Neural cell (in vitro differentiated cells): ENCODE results near the gene AZIN2. TPM values are rescaled to one million over a fixed set of nuclear protein-coding genes. Genes with fewer than 3 reads are reported as not detected.

Source experiments
- H2AFZ ChIP-seq: fragments of 200-600, 300-800 bp; sonication (generic), shearing (Covaris generic); 2 replicates; pipeline ENCODE4 v1.6.0; 2014; ENCODE audit warnings: low read depth, mild to moderate bottlenecking, antibody characterized with exemption, low read length, moderate library complexity
- H3F3A ChIP-seq: fragments of 200-600 bp; shearing (Covaris generic); 2 replicates; pipeline ENCODE4 v1.6.1; 2016; ENCODE audit warnings: mild to moderate bottlenecking, moderate library complexity, mixed read lengths, antibody characterized with exemption, low read length; ENCODE audit not compliant: insufficient read depth, poor library complexity, severe bottlenecking
- H3K27ac ChIP-seq: fragments of 200-600, 300-800 bp; sonication (generic), shearing (Covaris generic); 2 replicates; pipeline ENCODE4 v1.5.1; 2014; ENCODE audit warnings: mild to moderate bottlenecking, low read length, moderate library complexity
- H3K27me3 ChIP-seq: fragments of 300-800, 200-600 bp; sonication (generic), shearing (Covaris generic); 2 replicates; pipeline ENCODE4 v1.6.0; 2014; ENCODE audit warnings: mild to moderate bottlenecking, low read depth, low read length, moderate library complexity; ENCODE audit not compliant: insufficient read depth
- H3K36me3 ChIP-seq: fragments of 300-800, 200-600 bp; sonication (generic), shearing (Covaris generic); 2 replicates; pipeline ENCODE4 v1.5.1; 2014; ENCODE audit warnings: mild to moderate bottlenecking, antibody characterized with exemption, low read length, moderate library complexity; ENCODE audit not compliant: insufficient read depth
- H3K4me2 ChIP-seq: fragments of 300-800, 200-600 bp; sonication (generic), shearing (Covaris generic); 2 replicates; pipeline ENCODE4 v1.6.0; 2014; ENCODE audit warnings: mild to moderate bottlenecking, low read length
- H3K4me3 ChIP-seq: fragments of 300-800, 200-600 bp; sonication (generic), shearing (Covaris generic); 2 replicates; pipeline ENCODE4 v1.5.1; 2014; ENCODE audit warnings: mild to moderate bottlenecking, low read length, moderate library complexity
- H3K79me2 ChIP-seq: fragments of 200-600 bp; shearing (Covaris generic); replicated peaks from 2 replicates; pipeline ENCODE4 v1.6.0; 2014; ENCODE audit warnings: mild to moderate bottlenecking, low read length, moderate library complexity; ENCODE audit not compliant: insufficient read depth
- H3K9ac ChIP-seq: fragments of 300-800, 200-600 bp; sonication (generic), shearing (Covaris generic); 2 replicates; pipeline ENCODE4 v1.6.1; 2016; ENCODE audit warnings: mild to moderate bottlenecking, low read length, mixed read lengths
- H3K9me2 ChIP-seq: fragments of 200-600 bp; shearing (Covaris generic); 2 replicates; pipeline ENCODE4 v1.6.1; 2016; ENCODE audit warnings: mild to moderate bottlenecking, low read length, mixed read lengths; ENCODE audit not compliant: insufficient read depth
- H3K9me3 ChIP-seq: fragments of 200-600, 300-800 bp; sonication (generic), shearing (Covaris generic); 2 replicates; pipeline ENCODE4 v1.6.1; 2016; ENCODE audit warnings: mild to moderate bottlenecking, mixed run types, low read length, moderate library complexity, mixed read lengths
- H4K20me1 ChIP-seq: fragments of 200-600 bp; shearing (Covaris generic); 2 replicates; pipeline ENCODE4 v1.6.1; 2016; ENCODE audit warnings: mild to moderate bottlenecking, mixed run types; ENCODE audit not compliant: insufficient read depth
- CTCF ChIP-seq: fragments of 450-650 bp; IDR thresholded peaks from 2 replicates; pipeline ENCODE4 v1.5.1; 2014; ENCODE audit warnings: antibody characterized with exemption, mild to moderate bottlenecking, moderate library complexity; ENCODE audit not compliant: poor library complexity, severe bottlenecking
- EP300 ChIP-seq: fragments of 450-650 bp; conservative IDR thresholded peaks from 2 replicates; pipeline ENCODE4 v1.6.1; 2014; ENCODE audit warnings: antibody characterized with exemption, mild to moderate bottlenecking, moderate library complexity; ENCODE audit not compliant: poor library complexity, severe bottlenecking
- EZH2 ChIP-seq: fragments of 200-600, 300-800 bp; shearing (Covaris generic), sonication (generic); IDR thresholded peaks from 2 replicates; pipeline ENCODE4 v1.6.1; 2014; ENCODE audit warnings: antibody characterized with exemption, low read length, borderline replicate concordance, mild to moderate bottlenecking; ENCODE audit not compliant: insufficient read depth, poor library complexity, severe bottlenecking
- MXI1 ChIP-seq: fragments of 450-650 bp; conservative IDR thresholded peaks from 2 replicates; pipeline ENCODE4 v1.6.1; 2014; ENCODE audit warnings: antibody characterized with exemption, mild to moderate bottlenecking; ENCODE audit not compliant: poor library complexity, severe bottlenecking
- POLR2AphosphoS5 ChIP-seq: IDR thresholded peaks from 2 replicates; pipeline ENCODE4 v1.6.1; 2012
- RAD21 ChIP-seq: fragments of 450-650 bp; conservative IDR thresholded peaks from 2 replicates; pipeline ENCODE4 v1.6.1; 2014; ENCODE audit warnings: antibody characterized with exemption, mild to moderate bottlenecking, moderate library complexity
- SMC3 ChIP-seq: fragments of 450-650 bp; conservative IDR thresholded peaks from 2 replicates; pipeline ENCODE4 v1.6.1; 2014; ENCODE audit warnings: antibody characterized with exemption, mild to moderate bottlenecking, moderate library complexity; ENCODE audit not compliant: poor library complexity
- TAF1 ChIP-seq: IDR thresholded peaks from 2 replicates; pipeline ENCODE4 v1.6.1; 2012; ENCODE audit warnings: low read depth
- polyA plus RNA-seq: library from polyadenylated mRNA; depleted of rRNA; stranded (reverse); fragments of >200 nt; gene quantifications from 2 replicates; pipeline ENCODE4 v1.2.3, GENCODE V29; 2014
- TF ChIP-seq, protein P1 (sequence below): IDR thresholded peaks from 2 replicates; pipeline ENCODE4 v1.6.1; 2012; ENCODE audit warnings: borderline replicate concordance

The AZIN2 gene
- polyA plus RNA-seq, 1 donor from 2014 or later: 22.7 TPM

DNA sequence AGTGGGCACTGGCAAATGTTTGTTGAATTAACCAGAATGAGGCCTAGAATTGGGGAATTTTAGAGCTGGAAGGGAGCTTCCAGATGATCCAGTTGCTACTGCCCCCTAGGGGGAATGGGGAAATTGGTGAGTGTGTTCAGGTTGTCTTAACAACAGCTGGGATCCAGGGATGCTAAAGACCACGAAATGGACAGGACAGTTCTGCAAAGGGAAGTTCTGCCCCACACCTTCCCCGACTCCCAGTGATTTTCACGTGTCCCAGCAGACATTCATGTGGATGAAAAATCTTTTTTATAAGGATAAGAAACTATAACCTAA lies 67.0 kb downstream of the AZIN2 start:
- Histone ChIP-seq H3K4me2 (no peak overlapping the region), H3K79me2 (no peaks in the 10 kb centered on the region), H3K27ac (no peak overlapping the region), H3F3A (no peaks in the 10 kb centered on the region), H4K20me1 (no peaks in the 10 kb centered on the region), H3K36me3 (no peaks in the 10 kb centered on the region), H3K9ac (no peak overlapping the region), H3K9me2 (no peaks in the 10 kb centered on the region), H3K4me3 (no peak overlapping the region), H3K9me3 (no peaks in the 10 kb centered on the region), H3K27me3 (no peaks in the 10 kb centered on the region), H2AFZ (no peak overlapping the region)
- TF ChIP-seq, protein P1, sequence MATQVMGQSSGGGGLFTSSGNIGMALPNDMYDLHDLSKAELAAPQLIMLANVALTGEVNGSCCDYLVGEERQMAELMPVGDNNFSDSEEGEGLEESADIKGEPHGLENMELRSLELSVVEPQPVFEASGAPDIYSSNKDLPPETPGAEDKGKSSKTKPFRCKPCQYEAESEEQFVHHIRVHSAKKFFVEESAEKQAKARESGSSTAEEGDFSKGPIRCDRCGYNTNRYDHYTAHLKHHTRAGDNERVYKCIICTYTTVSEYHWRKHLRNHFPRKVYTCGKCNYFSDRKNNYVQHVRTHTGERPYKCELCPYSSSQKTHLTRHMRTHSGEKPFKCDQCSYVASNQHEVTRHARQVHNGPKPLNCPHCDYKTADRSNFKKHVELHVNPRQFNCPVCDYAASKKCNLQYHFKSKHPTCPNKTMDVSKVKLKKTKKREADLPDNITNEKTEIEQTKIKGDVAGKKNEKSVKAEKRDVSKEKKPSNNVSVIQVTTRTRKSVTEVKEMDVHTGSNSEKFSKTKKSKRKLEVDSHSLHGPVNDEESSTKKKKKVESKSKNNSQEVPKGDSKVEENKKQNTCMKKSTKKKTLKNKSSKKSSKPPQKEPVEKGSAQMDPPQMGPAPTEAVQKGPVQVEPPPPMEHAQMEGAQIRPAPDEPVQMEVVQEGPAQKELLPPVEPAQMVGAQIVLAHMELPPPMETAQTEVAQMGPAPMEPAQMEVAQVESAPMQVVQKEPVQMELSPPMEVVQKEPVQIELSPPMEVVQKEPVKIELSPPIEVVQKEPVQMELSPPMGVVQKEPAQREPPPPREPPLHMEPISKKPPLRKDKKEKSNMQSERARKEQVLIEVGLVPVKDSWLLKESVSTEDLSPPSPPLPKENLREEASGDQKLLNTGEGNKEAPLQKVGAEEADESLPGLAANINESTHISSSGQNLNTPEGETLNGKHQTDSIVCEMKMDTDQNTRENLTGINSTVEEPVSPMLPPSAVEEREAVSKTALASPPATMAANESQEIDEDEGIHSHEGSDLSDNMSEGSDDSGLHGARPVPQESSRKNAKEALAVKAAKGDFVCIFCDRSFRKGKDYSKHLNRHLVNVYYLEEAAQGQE: no peak
- TF ChIP-seq TAF1 (no peak), MXI1 (no peak), SMC3 (no peak), CTCF (no peak), EP300 (no peak), RAD21 (no peak), POLR2AphosphoS5 (no peak)

DNA sequence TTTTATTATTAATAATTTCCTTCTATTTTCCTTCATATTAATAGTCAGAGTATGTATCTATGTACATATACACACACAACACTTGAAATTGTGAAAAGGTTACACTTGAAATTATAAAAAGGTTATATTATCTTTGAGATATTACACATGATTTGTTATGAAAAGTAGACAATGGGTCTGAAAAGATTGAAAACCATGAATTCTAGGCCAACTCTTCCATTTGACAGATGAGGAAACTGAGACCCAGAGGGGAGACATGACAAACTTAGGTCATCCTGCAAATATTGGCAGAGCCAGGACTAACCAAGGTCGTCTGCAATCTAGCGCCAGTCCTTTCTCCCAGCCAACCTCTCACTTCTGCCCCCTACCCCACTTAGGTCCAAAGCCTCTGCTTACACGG lies 67.7 kb downstream of the AZIN2 start:
- Histone ChIP-seq H3K9ac (no peak overlapping the region), H3K79me2 (no peaks in the 10 kb centered on the region), H3K9me2 (no peaks in the 10 kb centered on the region), H3K4me3 (no peak overlapping the region), H3K9me3 (no peaks in the 10 kb centered on the region), H3K4me2 (no peak overlapping the region), H3K27ac (no peak overlapping the region), H3F3A (no peaks in the 10 kb centered on the region), H3K36me3 (no peaks in the 10 kb centered on the region), H4K20me1 (no peaks in the 10 kb centered on the region), H2AFZ (no peak overlapping the region), H3K27me3 (no peaks in the 10 kb centered on the region)
- TF ChIP-seq, protein P1: no peak
- no peak for TF ChIP-seq EZH2
- TF ChIP-seq POLR2AphosphoS5: no peak
- no peak for TF ChIP-seq SMC3
- TF ChIP-seq TAF1: no peak
- no peak for TF ChIP-seq RAD21
- TF ChIP-seq EP300: no peak
- no peak for TF ChIP-seq MXI1
- no peak for TF ChIP-seq CTCF
